Hepatocyte (in vitro differentiated cells): Measurements from ENCODE around the gene FAM117B. TPM values are rescaled to one million over a fixed set of nuclear protein-coding genes. Genes with fewer than 3 reads are reported as not detected.

ENCODE experiments used
- DNase-seq: peaks from one replicate; pipeline ENCODE4 v3.0.0-alpha.2; 2016; ENCODE audit warnings: low spot score
- H2AFZ ChIP-seq: fragments of 200-600 bp; sonication (generic); 2 replicates; pipeline ENCODE4 v1.6.0; 2016; ENCODE audit warnings: antibody characterized with exemption, mild to moderate bottlenecking
- H3K27ac ChIP-seq: fragments of 200-600 bp; sonication (generic); 2 replicates; pipeline ENCODE4 v1.5.1; 2016; ENCODE audit warnings: mild to moderate bottlenecking
- H3K27me3 ChIP-seq: fragments of 200-600 bp; sonication (generic); 2 replicates; pipeline ENCODE4 v1.6.1; 2016
- H3K36me3 ChIP-seq: fragments of 200-600 bp; sonication (generic); replicated peaks from 2 replicates; pipeline ENCODE4 v1.5.1; 2016; ENCODE audit warnings: low read depth; ENCODE audit not compliant: insufficient read depth
- H3K4me1 ChIP-seq: fragments of 200-600 bp; sonication (generic); 2 replicates; pipeline ENCODE4 v1.5.1; 2016; ENCODE audit warnings: mild to moderate bottlenecking, moderate library complexity; ENCODE audit not compliant: insufficient read depth
- H3K4me2 ChIP-seq: fragments of 200-600 bp; sonication (generic); 2 replicates; pipeline ENCODE4 v1.6.0; 2016
- H3K4me3 ChIP-seq: fragments of 200-600 bp; sonication (generic); 2 replicates; pipeline ENCODE4 v1.5.1; 2016; ENCODE audit warnings: mild to moderate bottlenecking
- H3K79me2 ChIP-seq: fragments of 200-600 bp; sonication (generic); 2 replicates; pipeline ENCODE4 v1.6.0; 2017; ENCODE audit warnings: mild to moderate bottlenecking
- H3K9me2 ChIP-seq: fragments of 200-600 bp; sonication (generic); replicated peaks from 2 replicates; pipeline ENCODE4 v1.6.0; 2017; ENCODE audit warnings: mild to moderate bottlenecking; ENCODE audit not compliant: insufficient read depth
- H3K9me3 ChIP-seq: fragments of 200-600 bp; sonication (generic); 2 replicates; pipeline ENCODE4 v1.5.1; 2016; ENCODE audit warnings: low read depth, mild to moderate bottlenecking
- H4K20me1 ChIP-seq: fragments of 200-600 bp; sonication (generic); 2 replicates; pipeline ENCODE4 v1.6.0; 2016; ENCODE audit warnings: mild to moderate bottlenecking; ENCODE audit not compliant: insufficient read depth, poor library complexity, severe bottlenecking
- CTCF ChIP-seq: fragments of 200-600 bp; sonication (generic); IDR thresholded peaks from 2 replicates; pipeline ENCODE4 v1.5.1; 2016; ENCODE audit warnings: antibody characterized with exemption, mild to moderate bottlenecking; ENCODE audit not compliant: poor library complexity
- EZH2 ChIP-seq: fragments of 200-600 bp; sonication (generic); IDR thresholded peaks from 2 replicates; pipeline ENCODE4 v1.6.1; 2016; ENCODE audit warnings: antibody characterized with exemption, mild to moderate bottlenecking, borderline replicate concordance
- EZH2phosphoT487 ChIP-seq: fragments of 200-600 bp; sonication (generic); IDR thresholded peaks from one replicate; pipeline ENCODE4 v1.6.1; 2018; ENCODE audit warnings: antibody characterized with exemption, mild to moderate bottlenecking, low read depth, moderate library complexity; ENCODE audit not compliant: unreplicated experiment, severe bottlenecking
- WGBS: methylation state at CpG from one replicate; pipeline ENCODE4 v1.1.6; 2016; ENCODE audit warnings: low lambda C conversion rate; ENCODE audit errors: missing lambda C conversion rate; 5-methylcytosine and 5-hydroxymethylcytosine counted together
- polyA plus RNA-seq: library from polyadenylated mRNA; unstranded; fragments of >200 nt; fragmentation: Nextera tagmentation; extraction: Ambion mirVana; gene quantifications from 2 replicates; pipeline ENCODE4 v1.2.1, GENCODE V29; 2016
- total RNA-seq: library from RNA; depleted of rRNA; stranded (reverse); fragments of >200 nt; gene quantifications from 2 replicates; pipeline ENCODE4 v1.2.3, GENCODE V29; 2014

FAM117B gene
- total and polyA plus RNA-seq, 2 experiments from 2014 or later: 9.0 to 13.8 TPM

- TF ChIP-seq EZH2phosphoT487 (no peak), CTCF (no peak)
- H3K9me3 ChIP-seq: peaks cover 4% of the 10 kb centered on the region
- H3K79me2 ChIP-seq: peaks cover 52% of the 10 kb centered on the region
- H4K20me1 ChIP-seq: no peaks in the 10 kb centered on the region
- no peak overlapping the region for H3K27ac ChIP-seq
- H3K9me2 ChIP-seq: no peaks in the 10 kb centered on the region
- no peak overlapping the region for H3K4me2 ChIP-seq
- H2AFZ ChIP-seq: no peak overlapping the region
- 90% methylated on average over 2 of the region's 2 CpGs for WGBS
- H3K27me3 ChIP-seq: no peaks in the 10 kb centered on the region
- H3K4me1 ChIP-seq: peaks cover 4% of the 10 kb centered on the region
- H3K4me3 ChIP-seq: no peak overlapping the region
- no peak for DNase-seq
- H3K36me3 ChIP-seq: no peaks in the 10 kb centered on the region
Observed at GRCh38 chr2:202720226-202720625, 85.5 kb downstream of the FAM117B start.

- H3K36me3 ChIP-seq: no peaks in the 10 kb centered on the region
- H3K4me2 ChIP-seq: no peak overlapping the region
- H3K4me3 ChIP-seq: no peak overlapping the region
- TF ChIP-seq EZH2phosphoT487: no peak
- no peak for TF ChIP-seq EZH2
- no peak for TF ChIP-seq CTCF
- peak overlapping the region; percentile 26 for H3K27ac ChIP-seq
- H4K20me1 ChIP-seq: no peaks in the 10 kb centered on the region
- 65% methylated on average over 3 of the region's 3 CpGs for WGBS
- H3K79me2 ChIP-seq: peaks cover 47% of the 10 kb centered on the region
- no peaks in the 10 kb centered on the region for H3K9me3 ChIP-seq
- peak; percentile 30 for DNase-seq
- H3K4me1 ChIP-seq: peaks cover 4% of the 10 kb centered on the region
- no peaks in the 10 kb centered on the region for H3K27me3 ChIP-seq
- H3K9me2 ChIP-seq: no peaks in the 10 kb centered on the region
- H2AFZ ChIP-seq: no peak overlapping the region
Observed at GRCh38 chr2:202721621-202722020, 86.9 kb downstream of the FAM117B start.

GRCh38 chr2:202723746-202724145 is 89.0 kb downstream of the FAM117B start:
- DNase-seq: no peak
- no peaks in the 10 kb centered on the region for H4K20me1 ChIP-seq
- no peak overlapping the region for H3K4me3 ChIP-seq
- TF ChIP-seq EZH2: no peak
- no peak for TF ChIP-seq EZH2phosphoT487
- no peak for TF ChIP-seq CTCF
- no peaks in the 10 kb centered on the region for H3K9me2 ChIP-seq
- peaks cover 1% of the 10 kb centered on the region for H3K4me1 ChIP-seq
- no peaks in the 10 kb centered on the region for H3K9me3 ChIP-seq
- 100% methylated on average over 5 of the region's 5 CpGs for WGBS
- no peaks in the 10 kb centered on the region for H3K27me3 ChIP-seq
- no peak overlapping the region for H2AFZ ChIP-seq
- H3K36me3 ChIP-seq: no peaks in the 10 kb centered on the region
- no peak overlapping the region for H3K27ac ChIP-seq
- H3K79me2 ChIP-seq: peaks cover 27% of the 10 kb centered on the region
- H3K4me2 ChIP-seq: no peak overlapping the region

DNA sequence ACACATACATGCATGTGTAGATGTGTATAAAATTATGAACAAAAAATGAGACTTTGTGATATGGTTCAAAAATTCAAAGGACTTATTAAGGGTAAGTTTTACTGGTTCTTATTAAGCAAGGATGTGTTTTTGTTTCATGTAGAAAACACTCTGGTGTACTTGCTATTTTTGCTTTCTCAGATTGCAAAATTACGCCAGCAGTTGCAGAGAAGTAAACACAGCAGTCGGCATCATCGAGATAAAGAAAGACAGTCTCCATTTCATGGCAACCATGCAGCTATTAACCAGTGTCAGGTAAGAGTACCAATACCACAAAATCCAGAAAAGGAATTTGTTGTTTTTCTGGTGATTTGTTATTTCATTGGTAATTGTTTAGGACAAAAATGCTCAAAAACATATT is 91.3 kb downstream of the FAM117B start:
- no peak for TF ChIP-seq EZH2
- TF ChIP-seq CTCF: no peak
- TF ChIP-seq EZH2phosphoT487: no peak
- 61% methylated on average over 3 of the region's 3 CpGs for WGBS
- H3K4me3 ChIP-seq: no peak overlapping the region
- H2AFZ ChIP-seq: no peak overlapping the region
- no peak for DNase-seq
- no peaks in the 10 kb centered on the region for H3K9me3 ChIP-seq
- no peaks in the 10 kb centered on the region for H3K27me3 ChIP-seq
- no peaks in the 10 kb centered on the region for H4K20me1 ChIP-seq
- H3K4me1 ChIP-seq: no peaks in the 10 kb centered on the region
- no peaks in the 10 kb centered on the region for H3K9me2 ChIP-seq
- peak overlapping the region; percentile 1 for H3K27ac ChIP-seq
- H3K36me3 ChIP-seq: no peaks in the 10 kb centered on the region
- no peak overlapping the region for H3K4me2 ChIP-seq
- peaks cover 10% of the 10 kb centered on the region for H3K79me2 ChIP-seq
